ENCODE data around the gene BOLA2.
"Not testable (repeated sequence)": the region's sequence is repeated elsewhere in the genome, so short reads cannot be mapped to it uniquely, and the experiment has no call there.

BOLA2 gene

GRCh38 chr16:29454828-29455227 is 677 bp upstream of the BOLA2 start:
- not testable (repeated sequence) for H3K27ac ChIP-seq (ENCODE audit: low read length); H3K4me3 ChIP-seq (ENCODE audit: low read length); DNase-seq (ENCODE audit: low read depth, low spot score); H3K9me3 ChIP-seq (ENCODE audit: control insufficient read depth, insufficient read depth, low read length); H3K27me3 ChIP-seq (ENCODE audit: control insufficient read depth, insufficient read depth, low read length); H3K4me1 ChIP-seq (ENCODE audit: control insufficient read depth, insufficient read depth, low read length); H3K36me3 ChIP-seq (ENCODE audit: control insufficient read depth, insufficient read depth, low read length)
- WGBS (ENCODE audit: insufficient coverage, insufficient read length): no CpG with 5 or more reads among the region's 29 CpGs

DNA sequence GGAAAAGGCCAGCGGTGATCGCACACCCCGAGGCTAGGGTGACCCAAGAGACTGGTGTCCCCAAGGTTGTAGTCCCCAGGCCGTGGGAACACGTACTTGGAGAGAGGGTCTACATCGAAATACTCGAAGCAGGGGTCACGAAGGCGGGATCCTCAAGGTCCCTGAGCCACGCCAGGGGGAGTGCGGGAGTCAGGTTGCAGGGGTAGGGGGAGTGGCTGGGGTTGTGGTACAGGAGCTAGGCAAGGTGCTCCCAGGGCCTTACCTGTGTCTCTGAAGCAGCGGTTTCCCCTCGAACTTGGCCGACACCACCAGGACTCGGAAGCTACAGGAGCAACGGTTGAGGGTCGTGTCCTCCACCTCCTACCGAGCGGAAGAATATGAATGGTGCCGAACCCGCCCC is 397 bp downstream of the BOLA2 start:
- not testable (repeated sequence) for H3K4me1 ChIP-seq (ENCODE audit: control insufficient read depth, insufficient read depth, low read length); DNase-seq (ENCODE audit: low read depth, low spot score); H3K27me3 ChIP-seq (ENCODE audit: control insufficient read depth, insufficient read depth, low read length); H3K27ac ChIP-seq (ENCODE audit: low read length); H3K36me3 ChIP-seq (ENCODE audit: control insufficient read depth, insufficient read depth, low read length); H3K4me3 ChIP-seq (ENCODE audit: low read length); H3K9me3 ChIP-seq (ENCODE audit: control insufficient read depth, insufficient read depth, low read length)
- WGBS (ENCODE audit: insufficient coverage, insufficient read length): no CpG with 5 or more reads among the region's 21 CpGs

GRCh38 chr16:29425390-29425789 is 28.8 kb downstream of the BOLA2 start:
- not testable (repeated sequence) for H3K27ac ChIP-seq (ENCODE audit: low read length); H3K4me1 ChIP-seq (ENCODE audit: control insufficient read depth, insufficient read depth, low read length); H3K9me3 ChIP-seq (ENCODE audit: control insufficient read depth, insufficient read depth, low read length); H3K27me3 ChIP-seq (ENCODE audit: control insufficient read depth, insufficient read depth, low read length); DNase-seq (ENCODE audit: low read depth, low spot score); H3K4me3 ChIP-seq (ENCODE audit: low read length); H3K36me3 ChIP-seq (ENCODE audit: control insufficient read depth, insufficient read depth, low read length)
- no CpG with 5 or more reads among the region's 3 CpGs for WGBS (ENCODE audit: insufficient coverage, insufficient read length)

- no CpG with 5 or more reads among the region's 2 CpGs for WGBS (ENCODE audit: insufficient coverage, insufficient read length)
- not testable (repeated sequence) for H3K36me3 ChIP-seq (ENCODE audit: control insufficient read depth, insufficient read depth, low read length)
These were observed 30.6 kb downstream of the BOLA2 start for GRCh38 chr16:29423587-29423986.

DNA sequence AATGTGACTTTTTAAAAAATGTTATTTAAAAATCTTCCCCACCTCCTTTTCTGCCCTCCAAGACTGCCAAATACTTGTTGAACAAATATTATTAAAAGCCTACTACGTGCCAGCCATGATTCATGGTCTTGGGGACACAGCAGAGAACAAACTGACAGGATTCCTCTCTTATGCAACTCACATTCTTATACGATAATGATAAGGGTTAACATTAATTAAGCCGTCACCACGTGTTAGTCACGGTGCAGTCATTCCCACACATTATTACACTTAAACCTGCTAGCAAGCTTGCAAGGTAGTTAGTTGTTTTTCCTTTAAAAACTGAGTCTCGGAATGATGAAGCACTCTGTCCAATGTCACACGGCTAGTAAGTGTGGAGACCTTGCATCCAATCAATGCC is 48.9 kb downstream of the BOLA2 start:
- H3K27me3 ChIP-seq (ENCODE audit: control insufficient read depth, insufficient read depth, low read length); H3K4me1 ChIP-seq (ENCODE audit: control insufficient read depth, insufficient read depth, low read length); H3K36me3 ChIP-seq (ENCODE audit: control insufficient read depth, insufficient read depth, low read length); DNase-seq (ENCODE audit: low read depth, low spot score); H3K9me3 ChIP-seq (ENCODE audit: control insufficient read depth, insufficient read depth, low read length); H3K27ac ChIP-seq (ENCODE audit: low read length); H3K4me3 ChIP-seq (ENCODE audit: low read length): not testable (repeated sequence)
- WGBS (ENCODE audit: insufficient coverage, insufficient read length): no CpG with 5 or more reads among the region's 7 CpGs

More at GRCh38 chr16:29423587-29423986, 30.6 kb downstream of the BOLA2 start:
- DNase-seq (ENCODE audit: low read depth, low spot score); H3K27me3 ChIP-seq (ENCODE audit: control insufficient read depth, insufficient read depth, low read length); H3K4me3 ChIP-seq (ENCODE audit: low read length); H3K27ac ChIP-seq (ENCODE audit: low read length); H3K9me3 ChIP-seq (ENCODE audit: control insufficient read depth, insufficient read depth, low read length); H3K4me1 ChIP-seq (ENCODE audit: control insufficient read depth, insufficient read depth, low read length): not testable (repeated sequence)

Measured in iPS DF 6.9 (cell line).